HepG2 (cell line): ENCODE measurements around the gene TIMM44. TPM values are rescaled to one million over a fixed set of nuclear protein-coding genes. Genes with fewer than 3 reads are reported as not detected.
A peak's percentile ranks its signal among the peaks of the same experiment; 100 is the strongest.

Experiments used
- CHD4 ChIP-seq: fragments of 200-600 bp; sonication (generic); IDR thresholded peaks from 2 replicates; pipeline ENCODE4 v1.7.0; 2017; ENCODE audit warnings: mild to moderate bottlenecking, low read length, borderline replicate concordance
- ETV5 ChIP-seq: IDR thresholded peaks from 2 replicates; pipeline ENCODE4 v1.6.1; 2018; ENCODE audit warnings: missing biosample characterization, missing genetic modification reagents, inconsistent platforms, borderline replicate concordance
- KMT2A ChIP-seq: sonication (generic); formaldehyde crosslinking; IDR thresholded peaks from 2 replicates; pipeline ENCODE4 v1.4.0; 2020; ENCODE audit warnings: missing genetic modification reagents
- PPARG ChIP-seq: conservative IDR thresholded peaks from 2 replicates; pipeline ENCODE4 v1.6.1; 2016; ENCODE audit warnings: missing biosample characterization, missing genetic modification reagents
- ZNF3 ChIP-seq: IDR thresholded peaks from 2 replicates; pipeline ENCODE4 v1.7.0; 2017; ENCODE audit warnings: inconsistent platforms
- ZNF33B ChIP-seq: sonication (generic); formaldehyde crosslinking; IDR thresholded peaks from 2 replicates; pipeline ENCODE4 v1.5.1; 2020; ENCODE audit warnings: mild to moderate bottlenecking, missing genetic modification reagents
- ZNF557 ChIP-seq: sonication (generic); formaldehyde crosslinking; IDR thresholded peaks from 2 replicates; pipeline ENCODE4 v1.4.0; 2020; ENCODE audit warnings: missing genetic modification reagents
- ZNF563 ChIP-seq: sonication (generic); formaldehyde crosslinking; IDR thresholded peaks from 2 replicates; pipeline ENCODE4 v1.8.0; 2022; ENCODE audit warnings: mild to moderate bottlenecking, moderate library complexity, missing genetic modification reagents
- polyA plus RNA-seq, 8 experiments: library from polyadenylated mRNA; depleted of rRNA in 3 of 8; stranded (reverse) in 7 of 8; unstranded in 1 of 8; fragments of >200 nt; fragmentation: Illumina TruSeq in 4 of 8; extraction: Trizol in 4 of 8; gene quantifications; 2 replicates each; pipeline versions ENCODE4 v1.2.1 to v1.2.3, GENCODE V29; 2011 to 2016; ENCODE audit warnings: low read depth in 4 of 8, missing spikeins in 1 of 8, mixed read lengths in 1 of 8; ENCODE audit not compliant: insufficient read depth in 1 of 8
- total RNA-seq, 5 experiments: library from RNA; depleted of rRNA; stranded (reverse); fragments of >200 nt; fragmentation: Illumina TruSeq; extraction: Trizol; gene quantifications; 2 replicates each; pipeline ENCODE4 v1.2.3, GENCODE V29; 2016; ENCODE audit warnings: low read depth in 1 of 5
- TF ChIP-seq, protein P1 (sequence below), 2 experiments: sonication (generic) in 1 of 2; formaldehyde crosslinking in 1 of 2; IDR thresholded peaks; 2 replicates each; pipeline versions ENCODE4 v1.6.1 to v1.9.0; 2014 to 2022; ENCODE audit warnings: antibody characterized with exemption in 1 of 2, borderline replicate concordance in 1 of 2, inconsistent platforms in 1 of 2, low read depth in 1 of 2, missing genetic modification reagents in 1 of 2
- TF ChIP-seq, protein P2 (sequence below): sonication (generic); formaldehyde crosslinking; IDR thresholded peaks from one replicate; pipeline ENCODE4 v1.5.1; 2020; ENCODE audit warnings: mild to moderate bottlenecking, missing genetic modification reagents; ENCODE audit errors: not compliant biosample characterization
- TF ChIP-seq, protein P3 (sequence below): sonication (generic); formaldehyde crosslinking; IDR thresholded peaks from 2 replicates; pipeline ENCODE4 v1.4.0; 2020; ENCODE audit warnings: mild to moderate bottlenecking, missing genetic modification reagents, borderline replicate concordance

The TIMM44 gene
- total and polyA plus RNA-seq, 2 of the 13 experiments (the other 11 are each of a cell fraction or from before 2014, with no cell fraction given), result 42.9 to 72.6 TPM

DNA sequence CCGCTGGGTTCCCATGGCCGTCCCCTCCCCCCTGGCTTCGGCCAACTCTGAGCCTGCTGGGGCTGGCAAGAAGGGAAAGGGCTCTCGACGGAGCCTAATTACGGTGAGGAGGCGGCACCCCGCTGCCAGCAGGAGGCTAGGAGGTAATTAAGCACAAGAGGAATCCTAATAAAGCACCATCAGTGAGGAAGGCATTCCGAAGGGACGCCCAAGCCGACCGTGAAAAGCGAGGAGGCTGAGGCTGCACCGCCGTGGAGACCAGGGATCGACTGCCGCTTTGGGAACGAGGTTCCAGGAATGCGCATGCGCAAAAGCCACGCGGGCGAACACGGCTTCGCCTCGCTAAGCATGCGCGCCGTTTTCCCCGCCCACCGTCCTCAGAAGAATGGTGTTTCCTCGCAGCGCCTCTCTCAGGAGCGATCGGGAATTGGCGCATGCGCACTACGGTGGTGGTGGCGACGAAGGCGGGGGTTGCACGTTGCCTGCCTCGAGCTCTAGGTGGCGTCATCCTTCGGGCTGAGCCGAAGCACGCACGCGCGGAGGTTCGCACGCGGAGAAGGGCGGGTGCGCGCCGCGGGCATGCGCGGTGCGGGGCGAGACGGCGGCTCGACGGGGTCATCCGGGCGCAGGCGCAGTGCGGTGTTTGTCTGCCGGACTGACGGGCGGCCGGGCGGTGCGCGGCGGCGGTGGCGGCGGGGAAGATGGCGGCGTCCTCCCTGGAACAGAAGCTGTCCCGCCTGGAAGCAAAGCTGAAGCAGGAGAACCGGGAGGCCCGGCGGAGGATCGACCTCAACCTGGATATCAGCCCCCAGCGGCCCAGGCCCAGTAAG lies 40.0 kb downstream of the TIMM44 start, which contains the start of gene MAP2K7 (continued):
- TF ChIP-seq ZNF557 (0 out of 2 replicates have a peak, but pooled peaks have one; percentile 42), PPARG (peak; percentile 43), CHD4 (no peak), ZNF33B (CRISPR knock-in tag) (peak; percentile 84), ZNF3 (CRISPR knock-in tag) (no peak), ETV5 (0 out of 2 replicates have a peak, but pooled peaks have one; percentile 9), ZNF563 (CRISPR knock-in tag) (no peak; the same call in 1 of the 2 replicates), KMT2A (CRISPR knock-in tag) (peak; percentile 56; the same call in 1 of the 2 replicates)
- TF ChIP-seq, protein P1, sequence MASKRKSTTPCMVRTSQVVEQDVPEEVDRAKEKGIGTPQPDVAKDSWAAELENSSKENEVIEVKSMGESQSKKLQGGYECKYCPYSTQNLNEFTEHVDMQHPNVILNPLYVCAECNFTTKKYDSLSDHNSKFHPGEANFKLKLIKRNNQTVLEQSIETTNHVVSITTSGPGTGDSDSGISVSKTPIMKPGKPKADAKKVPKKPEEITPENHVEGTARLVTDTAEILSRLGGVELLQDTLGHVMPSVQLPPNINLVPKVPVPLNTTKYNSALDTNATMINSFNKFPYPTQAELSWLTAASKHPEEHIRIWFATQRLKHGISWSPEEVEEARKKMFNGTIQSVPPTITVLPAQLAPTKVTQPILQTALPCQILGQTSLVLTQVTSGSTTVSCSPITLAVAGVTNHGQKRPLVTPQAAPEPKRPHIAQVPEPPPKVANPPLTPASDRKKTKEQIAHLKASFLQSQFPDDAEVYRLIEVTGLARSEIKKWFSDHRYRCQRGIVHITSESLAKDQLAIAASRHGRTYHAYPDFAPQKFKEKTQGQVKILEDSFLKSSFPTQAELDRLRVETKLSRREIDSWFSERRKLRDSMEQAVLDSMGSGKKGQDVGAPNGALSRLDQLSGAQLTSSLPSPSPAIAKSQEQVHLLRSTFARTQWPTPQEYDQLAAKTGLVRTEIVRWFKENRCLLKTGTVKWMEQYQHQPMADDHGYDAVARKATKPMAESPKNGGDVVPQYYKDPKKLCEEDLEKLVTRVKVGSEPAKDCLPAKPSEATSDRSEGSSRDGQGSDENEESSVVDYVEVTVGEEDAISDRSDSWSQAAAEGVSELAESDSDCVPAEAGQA (IDR thresholded peaks at IDR 0.05; ENCODE audit: low read depth), result no peak
- TF ChIP-seq, protein P1 (CRISPR knock-in tag; IDR thresholded peaks at IDR 0.05; ENCODE audit: borderline replicate concordance), result no peak
- TF ChIP-seq, protein P2, sequence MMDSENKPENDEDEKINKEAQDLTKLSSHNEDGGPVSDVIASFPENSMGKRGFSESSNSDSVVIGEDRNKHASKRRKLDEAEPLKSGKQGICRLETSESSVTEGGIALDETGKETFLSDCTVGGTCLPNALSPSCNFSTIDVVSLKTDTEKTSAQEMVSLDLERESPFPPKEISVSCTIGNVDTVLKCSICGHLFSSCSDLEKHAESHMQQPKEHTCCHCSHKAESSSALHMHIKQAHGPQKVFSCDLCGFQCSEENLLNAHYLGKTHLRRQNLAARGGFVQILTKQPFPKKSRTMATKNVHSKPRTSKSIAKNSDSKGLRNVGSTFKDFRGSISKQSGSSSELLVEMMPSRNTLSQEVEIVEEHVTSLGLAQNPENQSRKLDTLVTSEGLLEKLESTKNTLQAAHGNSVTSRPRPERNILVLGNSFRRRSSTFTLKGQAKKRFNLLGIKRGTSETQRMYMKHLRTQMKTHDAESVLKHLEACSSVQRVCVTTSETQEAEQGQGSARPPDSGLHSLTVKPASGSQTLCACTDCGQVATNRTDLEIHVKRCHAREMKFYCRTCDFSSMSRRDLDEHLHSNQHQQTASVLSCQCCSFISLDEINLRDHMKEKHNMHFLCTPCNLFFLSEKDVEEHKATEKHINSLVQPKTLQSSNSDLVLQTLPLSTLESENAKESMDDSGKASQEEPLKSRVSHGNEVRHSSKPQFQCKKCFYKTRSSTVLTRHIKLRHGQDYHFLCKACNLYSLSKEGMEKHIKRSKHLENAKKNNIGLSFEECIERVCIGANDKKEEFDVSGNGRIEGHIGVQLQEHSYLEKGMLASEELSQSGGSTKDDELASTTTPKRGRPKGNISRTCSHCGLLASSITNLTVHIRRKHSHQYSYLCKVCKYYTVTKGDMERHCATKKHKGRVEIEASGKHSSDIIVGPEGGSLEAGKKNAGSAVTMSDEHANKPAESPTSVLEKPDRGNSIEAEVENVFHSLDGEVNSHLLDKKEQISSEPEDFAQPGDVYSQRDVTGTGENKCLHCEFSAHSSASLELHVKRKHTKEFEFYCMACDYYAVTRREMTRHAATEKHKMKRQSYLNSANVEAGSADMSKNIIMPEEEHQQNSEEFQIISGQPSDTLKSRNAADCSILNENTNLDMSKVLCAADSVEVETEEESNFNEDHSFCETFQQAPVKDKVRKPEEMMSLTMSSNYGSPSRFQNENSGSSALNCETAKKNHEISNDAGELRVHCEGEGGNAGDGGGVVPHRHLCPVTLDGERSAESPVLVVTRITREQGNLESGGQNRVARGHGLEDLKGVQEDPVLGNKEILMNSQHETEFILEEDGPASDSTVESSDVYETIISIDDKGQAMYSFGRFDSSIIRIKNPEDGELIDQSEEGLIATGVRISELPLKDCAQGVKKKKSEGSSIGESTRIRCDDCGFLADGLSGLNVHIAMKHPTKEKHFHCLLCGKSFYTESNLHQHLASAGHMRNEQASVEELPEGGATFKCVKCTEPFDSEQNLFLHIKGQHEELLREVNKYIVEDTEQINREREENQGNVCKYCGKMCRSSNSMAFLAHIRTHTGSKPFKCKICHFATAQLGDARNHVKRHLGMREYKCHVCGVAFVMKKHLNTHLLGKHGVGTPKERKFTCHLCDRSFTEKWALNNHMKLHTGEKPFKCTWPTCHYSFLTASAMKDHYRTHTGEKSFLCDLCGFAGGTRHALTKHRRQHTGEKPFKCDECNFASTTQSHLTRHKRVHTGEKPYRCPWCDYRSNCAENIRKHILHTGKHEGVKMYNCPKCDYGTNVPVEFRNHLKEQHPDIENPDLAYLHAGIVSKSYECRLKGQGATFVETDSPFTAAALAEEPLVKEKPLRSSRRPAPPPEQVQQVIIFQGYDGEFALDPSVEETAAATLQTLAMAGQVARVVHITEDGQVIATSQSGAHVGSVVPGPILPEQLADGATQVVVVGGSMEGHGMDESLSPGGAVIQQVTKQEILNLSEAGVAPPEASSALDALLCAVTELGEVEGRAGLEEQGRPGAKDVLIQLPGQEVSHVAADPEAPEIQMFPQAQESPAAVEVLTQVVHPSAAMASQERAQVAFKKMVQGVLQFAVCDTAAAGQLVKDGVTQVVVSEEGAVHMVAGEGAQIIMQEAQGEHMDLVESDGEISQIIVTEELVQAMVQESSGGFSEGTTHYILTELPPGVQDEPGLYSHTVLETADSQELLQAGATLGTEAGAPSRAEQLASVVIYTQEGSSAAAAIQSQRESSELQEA (CRISPR knock-in tag), result peak; percentile 83
- TF ChIP-seq, protein P3, sequence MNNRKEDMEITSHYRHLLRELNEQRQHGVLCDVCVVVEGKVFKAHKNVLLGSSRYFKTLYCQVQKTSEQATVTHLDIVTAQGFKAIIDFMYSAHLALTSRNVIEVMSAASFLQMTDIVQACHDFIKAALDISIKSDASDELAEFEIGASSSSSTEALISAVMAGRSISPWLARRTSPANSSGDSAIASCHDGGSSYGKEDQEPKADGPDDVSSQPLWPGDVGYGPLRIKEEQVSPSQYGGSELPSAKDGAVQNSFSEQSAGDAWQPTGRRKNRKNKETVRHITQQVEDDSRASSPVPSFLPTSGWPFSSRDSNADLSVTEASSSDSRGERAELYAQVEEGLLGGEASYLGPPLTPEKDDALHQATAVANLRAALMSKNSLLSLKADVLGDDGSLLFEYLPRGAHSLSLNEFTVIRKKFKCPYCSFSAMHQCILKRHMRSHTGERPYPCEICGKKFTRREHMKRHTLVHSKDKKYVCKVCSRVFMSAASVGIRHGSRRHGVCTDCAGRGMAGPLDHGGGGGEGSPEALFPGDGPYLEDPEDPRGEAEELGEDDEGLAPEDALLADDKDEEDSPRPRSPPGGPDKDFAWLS (CRISPR knock-in tag), result peak; percentile 57; the same call in 1 of the 2 replicates
